HEK293T (cell line): ENCODE measurements around the gene TIMP1.

Experiments
- CTCF ChIA-PET: fragments of 350-600 bp; formaldehyde crosslinking; extraction: SDS; loops from one replicate; lab custom pipeline; 2021; ENCODE audit warnings: antibody characterized with exemption, inconsistent platforms; lab: Yijun Ruan, JAX
- POLR2A ChIA-PET: fragments of 350-600 bp; formaldehyde crosslinking; extraction: SDS; loops from one replicate; lab custom pipeline; 2020; ENCODE audit warnings: antibody characterized with exemption, inconsistent platforms; lab: Yijun Ruan, JAX
- DNase-seq: peaks from one replicate; pipeline ENCODE4 v3.0.0; 2012; ENCODE audit warnings: mixed read lengths; ENCODE audit errors: extremely low spot score
- TF ChIP-seq, protein P1 (sequence below): fragments of 450-650 bp; IDR thresholded peaks from 2 replicates; pipeline ENCODE4 v1.6.1; 2016

The TIMP1 gene

GRCh38 chrX:47634871-47635575 is 52.8 kb downstream of the TIMP1 start:
- TF ChIP-seq, protein P1, sequence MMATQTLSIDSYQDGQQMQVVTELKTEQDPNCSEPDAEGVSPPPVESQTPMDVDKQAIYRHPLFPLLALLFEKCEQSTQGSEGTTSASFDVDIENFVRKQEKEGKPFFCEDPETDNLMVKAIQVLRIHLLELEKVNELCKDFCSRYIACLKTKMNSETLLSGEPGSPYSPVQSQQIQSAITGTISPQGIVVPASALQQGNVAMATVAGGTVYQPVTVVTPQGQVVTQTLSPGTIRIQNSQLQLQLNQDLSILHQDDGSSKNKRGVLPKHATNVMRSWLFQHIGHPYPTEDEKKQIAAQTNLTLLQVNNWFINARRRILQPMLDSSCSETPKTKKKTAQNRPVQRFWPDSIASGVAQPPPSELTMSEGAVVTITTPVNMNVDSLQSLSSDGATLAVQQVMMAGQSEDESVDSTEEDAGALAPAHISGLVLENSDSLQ = no peak
- POLR2A ChIA-PET = no interaction called here
- CTCF ChIA-PET = no interaction called here
- no peak for DNase-seq
